Neuron (in vitro differentiated cells): ENCODE results near the gene TNNI2.

Source experiments
- H2AFZ ChIP-seq: one replicate; pipeline ENCODE4 v1.6.1; 2013; ENCODE audit warnings: low read depth, mild to moderate bottlenecking, inconsistent platforms, low read length, moderate library complexity
- H3K27me3 ChIP-seq: one replicate; pipeline ENCODE4 v1.6.1; 2013; ENCODE audit warnings: low read length; ENCODE audit not compliant: insufficient read depth
- H3K36me3 ChIP-seq: one replicate; pipeline ENCODE4 v1.6.1; 2013; ENCODE audit warnings: low read length; ENCODE audit not compliant: insufficient read depth
- H3K4me1 ChIP-seq: one replicate; pipeline ENCODE4 v1.6.1; 2013; ENCODE audit warnings: low read length; ENCODE audit not compliant: insufficient read depth
- H3K4me3 ChIP-seq: 2 replicates; pipeline ENCODE4 v1.5.1; 2013; ENCODE audit warnings: mild to moderate bottlenecking, low read length, moderate library complexity
- H3K9me3 ChIP-seq: one replicate; pipeline ENCODE4 v1.6.1; 2013; ENCODE audit warnings: low read length

The TNNI2 gene

DNA sequence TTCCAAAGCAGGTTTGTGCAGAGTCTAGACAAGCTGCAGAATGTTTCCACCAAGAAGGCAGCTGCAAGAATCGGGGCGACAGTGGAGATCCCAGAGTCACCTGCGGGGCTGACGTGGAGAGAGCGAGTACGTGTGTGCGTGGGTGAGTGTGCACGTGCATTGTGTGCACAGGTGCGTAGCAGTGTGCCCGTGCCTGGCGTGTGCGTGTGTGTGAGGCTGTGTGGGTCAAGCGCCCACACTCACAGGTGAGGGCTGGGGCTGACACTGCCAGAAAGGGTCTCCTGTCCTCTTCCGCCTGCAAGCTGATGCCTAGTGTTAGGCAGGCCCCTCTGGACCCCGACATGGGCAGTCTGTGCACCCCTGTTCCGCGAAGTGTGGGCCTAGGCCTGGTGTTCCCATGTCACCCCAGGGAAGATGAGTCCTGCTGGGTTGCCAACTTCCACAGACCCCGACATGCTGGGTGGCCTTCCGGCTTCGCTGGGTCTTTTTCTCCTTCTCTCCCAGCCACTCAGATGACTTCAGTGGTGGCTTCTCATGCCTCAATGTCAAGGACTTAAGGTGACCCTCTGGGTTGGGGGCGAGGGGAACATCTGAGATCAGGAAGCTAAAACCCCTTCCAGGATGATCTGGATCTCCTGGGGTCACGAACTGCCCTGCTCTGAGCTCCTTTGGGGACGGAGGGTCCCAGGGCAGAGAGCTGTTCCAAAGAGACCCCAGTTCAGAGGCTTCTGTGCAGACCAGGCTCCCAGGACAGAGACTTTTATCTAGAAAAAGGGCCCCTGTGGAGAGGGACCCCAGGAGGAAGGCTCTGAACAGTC lies 14.4 kb upstream of the TNNI2 start:
- no peak overlapping the region for H2AFZ ChIP-seq
- no peaks in the 10 kb centered on the region for H3K36me3 ChIP-seq
- no peaks in the 10 kb centered on the region for H3K9me3 ChIP-seq
- H3K4me1 ChIP-seq: no peaks in the 10 kb centered on the region
- H3K27me3 ChIP-seq: peaks cover 14% of the 10 kb centered on the region
- H3K4me3 ChIP-seq: no peak overlapping the region

DNA sequence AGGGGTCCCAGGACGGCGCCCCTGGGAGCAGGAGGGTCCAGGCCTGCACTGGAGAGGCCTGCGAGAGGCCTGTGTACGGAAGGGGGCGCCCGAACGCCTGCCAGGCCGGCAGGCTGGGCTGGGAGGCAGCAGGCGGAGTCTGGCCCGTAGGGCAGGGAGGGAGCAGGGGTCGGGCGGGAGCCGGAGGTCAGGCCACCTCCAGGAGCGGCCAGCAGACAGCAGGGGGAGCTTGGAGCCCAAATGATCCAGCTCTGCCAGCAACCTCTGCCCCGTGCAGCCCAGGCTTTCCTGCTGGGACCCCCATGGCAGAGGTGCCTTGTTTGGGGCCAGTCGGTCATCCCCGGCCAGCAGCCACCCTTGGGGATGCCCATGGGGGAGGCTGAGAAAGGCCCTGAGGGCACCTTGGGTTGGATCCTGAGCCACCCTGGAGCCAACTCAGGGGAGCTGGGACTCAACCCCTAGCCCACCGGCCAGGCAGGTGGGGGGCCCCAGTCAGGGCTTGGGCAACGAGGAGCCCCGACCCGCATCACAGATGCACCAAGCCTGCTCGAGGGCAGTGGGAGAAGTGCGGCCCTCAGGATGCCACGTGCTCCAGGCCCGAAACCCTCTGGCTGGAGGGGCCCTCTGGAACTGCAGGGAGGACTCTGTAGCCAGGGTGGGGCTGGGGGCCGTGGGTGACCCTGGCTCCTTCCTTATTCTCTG lies 13.6 kb upstream of the TNNI2 start:
- Histone ChIP-seq H3K27me3 (peaks cover 14% of the 10 kb centered on the region), H2AFZ (no peak overlapping the region), H3K4me1 (no peaks in the 10 kb centered on the region), H3K4me3 (no peak overlapping the region), H3K36me3 (no peaks in the 10 kb centered on the region), H3K9me3 (no peaks in the 10 kb centered on the region)

DNA sequence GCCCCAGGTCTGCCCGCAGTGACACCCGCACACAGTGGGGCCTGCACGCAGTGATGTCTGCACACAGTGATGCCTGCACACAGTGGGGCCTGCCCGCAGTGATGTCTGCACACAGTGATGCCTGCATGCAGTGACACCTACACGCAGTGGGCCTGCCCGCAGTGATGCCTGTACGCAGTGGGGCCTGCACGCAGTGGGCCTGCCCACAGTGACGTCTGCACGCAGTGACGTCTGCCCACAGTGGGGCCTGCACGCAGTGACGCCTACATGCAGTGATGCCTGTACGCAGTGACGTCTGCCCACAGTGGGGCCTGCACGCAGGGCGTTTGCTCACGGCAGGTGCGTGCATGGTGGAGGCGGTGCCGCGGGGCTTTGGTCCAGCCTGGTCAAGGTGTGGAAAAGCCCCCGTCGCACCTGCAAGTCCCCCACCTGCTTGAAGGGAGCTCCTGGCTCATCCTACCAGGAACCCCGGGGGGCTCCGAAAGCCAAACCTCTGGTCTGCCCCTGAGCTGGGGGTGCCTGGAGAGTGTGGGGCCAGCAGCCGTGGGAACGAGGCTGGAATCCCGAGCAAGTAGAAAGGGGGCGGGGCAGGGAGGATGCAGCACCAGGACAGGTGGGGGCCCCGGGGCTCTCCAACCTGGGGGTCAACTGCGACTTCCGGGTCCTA lies 12.9 kb upstream of the TNNI2 start:
- Histone ChIP-seq H3K4me1 (no peaks in the 10 kb centered on the region), H2AFZ (no peak overlapping the region), H3K4me3 (no peak overlapping the region), H3K9me3 (no peaks in the 10 kb centered on the region), H3K27me3 (peaks cover 19% of the 10 kb centered on the region), H3K36me3 (no peaks in the 10 kb centered on the region)

DNA sequence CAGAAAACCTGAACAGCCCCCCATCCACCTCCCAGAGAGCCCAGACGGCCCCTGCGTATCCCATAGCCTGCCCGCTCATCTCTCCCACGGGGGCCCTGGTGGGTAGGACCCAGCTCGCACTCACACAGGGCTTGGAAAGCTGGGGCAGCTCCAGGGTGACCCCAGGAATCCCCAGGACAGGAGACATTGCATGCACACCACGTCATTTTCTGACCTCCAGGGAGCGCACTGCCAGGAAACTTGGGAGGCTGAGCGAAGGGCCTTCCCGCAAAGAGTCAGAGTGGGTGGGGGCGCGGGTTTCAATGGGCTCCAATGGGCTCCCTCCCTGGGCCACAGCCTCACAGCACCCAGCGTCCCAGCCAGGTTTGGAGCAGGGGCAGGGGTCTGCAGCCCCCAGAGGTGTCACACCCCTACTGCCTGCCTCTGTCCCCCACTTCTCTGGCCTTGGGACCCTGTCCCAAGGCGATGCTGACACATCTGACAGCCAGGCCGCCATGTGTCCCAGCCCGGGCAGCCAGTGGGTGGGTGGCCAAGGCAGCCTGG lies 12.2 kb upstream of the TNNI2 start:
- peaks cover 23% of the 10 kb centered on the region for H3K27me3 ChIP-seq
- H3K36me3 ChIP-seq: no peaks in the 10 kb centered on the region
- H2AFZ ChIP-seq: no peak overlapping the region
- no peaks in the 10 kb centered on the region for H3K4me1 ChIP-seq
- no peaks in the 10 kb centered on the region for H3K9me3 ChIP-seq
- H3K4me3 ChIP-seq: no peak overlapping the region

DNA sequence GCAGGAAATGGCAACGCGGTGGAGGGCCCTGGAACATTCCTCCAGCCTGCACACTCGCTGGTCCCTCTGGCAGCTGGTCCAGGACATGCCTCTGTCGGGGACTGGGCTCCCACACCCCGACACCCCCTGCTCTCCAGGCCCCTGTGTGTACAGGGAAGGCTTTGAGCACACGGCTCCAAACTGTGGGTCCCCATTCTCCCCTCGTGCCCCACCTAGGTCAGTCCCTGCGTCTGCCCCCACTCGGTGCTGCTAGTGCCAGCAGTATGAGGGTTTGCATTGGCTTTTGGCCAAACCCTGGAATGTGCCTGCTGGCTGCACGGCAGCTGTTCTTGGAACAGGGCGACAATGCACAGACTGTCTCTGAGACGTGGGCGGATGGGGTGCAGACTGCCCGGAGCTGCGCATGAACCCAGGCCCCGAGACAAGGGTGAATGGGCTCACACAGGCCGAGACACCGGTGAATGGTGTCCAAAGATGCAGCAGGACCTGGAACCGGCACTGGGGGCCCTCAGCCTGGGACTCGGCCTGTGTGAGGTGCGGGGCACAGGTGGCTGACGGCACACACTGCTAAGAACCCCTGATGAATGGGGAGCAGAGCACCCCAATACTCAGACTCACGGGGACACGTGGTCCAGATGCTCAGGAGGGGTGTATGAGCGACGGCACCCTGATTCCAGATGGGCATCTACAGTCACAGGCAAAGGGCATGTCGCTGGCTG lies 11.5 kb upstream of the TNNI2 start:
- peaks cover 24% of the 10 kb centered on the region for H3K27me3 ChIP-seq
- H3K4me3 ChIP-seq: no peak overlapping the region
- H3K9me3 ChIP-seq: no peaks in the 10 kb centered on the region
- no peak overlapping the region for H2AFZ ChIP-seq
- H3K36me3 ChIP-seq: no peaks in the 10 kb centered on the region
- H3K4me1 ChIP-seq: no peaks in the 10 kb centered on the region

DNA sequence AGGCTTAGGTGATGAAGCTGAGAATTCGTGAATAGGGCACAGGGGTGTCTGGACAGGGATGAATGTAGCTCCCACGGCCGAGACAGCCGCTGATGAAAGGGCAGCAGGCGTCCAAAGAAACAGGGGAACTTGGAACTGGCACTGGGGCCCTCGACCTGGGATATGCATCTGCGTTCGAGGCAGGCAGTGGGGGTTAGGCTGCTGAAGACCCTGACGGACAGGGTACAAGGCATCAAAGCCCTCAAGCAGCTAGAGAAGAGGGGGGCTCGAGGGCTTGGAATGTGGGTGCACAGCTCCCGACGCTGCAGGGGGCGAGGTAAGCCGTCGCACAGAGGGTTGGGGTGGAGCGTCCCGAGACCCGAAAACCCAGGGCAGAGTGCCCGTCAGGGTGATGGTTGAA lies 10.8 kb upstream of the TNNI2 start:
- Histone ChIP-seq H3K9me3 (no peaks in the 10 kb centered on the region), H3K4me1 (no peaks in the 10 kb centered on the region), H2AFZ (no peak overlapping the region), H3K27me3 (peaks cover 28% of the 10 kb centered on the region), H3K36me3 (no peaks in the 10 kb centered on the region), H3K4me3 (no peak overlapping the region)

DNA sequence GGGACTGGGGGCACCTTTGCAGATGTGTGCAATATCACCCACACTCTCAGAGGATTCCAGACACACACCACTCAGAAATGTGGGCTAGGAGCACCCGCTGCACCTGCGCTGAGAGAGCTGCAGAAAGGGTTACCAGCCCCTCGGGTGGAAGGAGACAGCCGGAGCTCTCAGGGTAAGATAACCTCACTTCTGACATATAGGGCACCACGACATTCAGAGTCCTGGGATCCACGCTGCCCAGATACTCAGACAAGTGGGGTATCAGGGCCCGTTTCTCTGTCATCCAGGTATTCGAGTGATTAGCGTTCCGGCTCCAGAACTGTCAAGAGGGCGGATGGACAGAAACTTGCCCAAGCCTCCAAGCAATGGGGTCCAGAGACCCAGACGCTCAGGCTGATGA lies 10.2 kb upstream of the TNNI2 start:
- H3K4me3 ChIP-seq: no peak overlapping the region
- H3K36me3 ChIP-seq: no peaks in the 10 kb centered on the region
- H3K4me1 ChIP-seq: no peaks in the 10 kb centered on the region
- no peaks in the 10 kb centered on the region for H3K9me3 ChIP-seq
- H2AFZ ChIP-seq: no peak overlapping the region
- H3K27me3 ChIP-seq: peaks cover 34% of the 10 kb centered on the region

DNA sequence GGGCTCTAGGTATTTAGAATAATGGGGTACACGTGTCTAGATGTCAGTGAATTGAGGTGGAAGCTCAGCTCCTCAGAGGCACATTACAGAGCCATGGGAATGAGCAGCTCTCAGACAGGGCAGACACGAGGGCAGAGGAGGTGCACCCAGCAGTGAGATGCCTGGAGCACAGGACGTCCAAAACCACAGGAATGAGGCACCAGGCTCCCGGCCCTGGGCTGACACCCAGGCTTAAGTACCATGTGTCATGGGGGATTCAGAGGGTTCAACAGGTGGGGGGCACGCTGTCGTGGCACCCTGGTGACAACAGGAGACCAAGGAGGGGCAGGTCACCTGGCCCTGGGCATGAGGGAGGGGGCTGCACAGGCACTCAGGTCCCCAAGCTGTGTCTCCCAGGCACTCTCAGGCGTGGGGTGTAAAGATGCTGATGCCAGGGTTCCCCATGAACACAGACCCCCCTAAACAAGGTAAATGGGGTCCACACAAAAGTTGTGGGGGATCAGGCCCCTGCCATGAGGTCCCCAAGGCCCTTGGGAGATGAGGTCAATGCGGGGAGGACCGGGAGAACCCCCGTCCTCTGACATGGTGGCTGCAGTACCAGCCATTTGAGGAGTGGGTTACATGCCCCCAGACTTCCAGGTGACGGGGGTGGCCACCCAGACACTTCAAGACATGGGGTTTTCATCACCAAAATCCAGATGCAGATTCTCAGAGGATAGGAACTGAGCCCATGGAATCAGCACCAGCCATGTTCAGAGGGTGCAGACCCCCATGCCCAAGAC lies 9.6 kb upstream of the TNNI2 start:
- Histone ChIP-seq H3K4me1 (no peaks in the 10 kb centered on the region), H3K27me3 (peaks cover 40% of the 10 kb centered on the region), H3K4me3 (no peak overlapping the region), H3K36me3 (no peaks in the 10 kb centered on the region), H3K9me3 (no peaks in the 10 kb centered on the region), H2AFZ (no peak overlapping the region)

DNA sequence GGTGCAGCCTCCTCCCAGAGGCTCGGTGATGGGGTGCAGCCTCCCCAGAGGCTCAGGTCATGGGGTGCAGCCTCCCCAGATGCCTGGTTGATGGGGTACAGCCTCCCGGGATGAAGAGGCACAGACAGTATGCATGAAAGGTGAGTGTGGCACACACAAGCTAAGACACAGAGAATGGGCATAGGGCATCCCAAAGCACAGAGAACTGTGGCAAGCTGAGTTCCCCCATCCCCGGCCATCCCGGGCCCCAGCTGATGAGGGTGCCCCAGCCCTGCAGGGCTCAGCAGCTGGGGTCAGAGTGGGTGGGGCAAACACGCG lies 8.8 kb upstream of the TNNI2 start:
- Histone ChIP-seq H3K9me3 (no peaks in the 10 kb centered on the region), H3K27me3 (peaks cover 46% of the 10 kb centered on the region), H3K36me3 (no peaks in the 10 kb centered on the region), H3K4me3 (no peak overlapping the region), H2AFZ (no peak overlapping the region), H3K4me1 (no peaks in the 10 kb centered on the region)

DNA sequence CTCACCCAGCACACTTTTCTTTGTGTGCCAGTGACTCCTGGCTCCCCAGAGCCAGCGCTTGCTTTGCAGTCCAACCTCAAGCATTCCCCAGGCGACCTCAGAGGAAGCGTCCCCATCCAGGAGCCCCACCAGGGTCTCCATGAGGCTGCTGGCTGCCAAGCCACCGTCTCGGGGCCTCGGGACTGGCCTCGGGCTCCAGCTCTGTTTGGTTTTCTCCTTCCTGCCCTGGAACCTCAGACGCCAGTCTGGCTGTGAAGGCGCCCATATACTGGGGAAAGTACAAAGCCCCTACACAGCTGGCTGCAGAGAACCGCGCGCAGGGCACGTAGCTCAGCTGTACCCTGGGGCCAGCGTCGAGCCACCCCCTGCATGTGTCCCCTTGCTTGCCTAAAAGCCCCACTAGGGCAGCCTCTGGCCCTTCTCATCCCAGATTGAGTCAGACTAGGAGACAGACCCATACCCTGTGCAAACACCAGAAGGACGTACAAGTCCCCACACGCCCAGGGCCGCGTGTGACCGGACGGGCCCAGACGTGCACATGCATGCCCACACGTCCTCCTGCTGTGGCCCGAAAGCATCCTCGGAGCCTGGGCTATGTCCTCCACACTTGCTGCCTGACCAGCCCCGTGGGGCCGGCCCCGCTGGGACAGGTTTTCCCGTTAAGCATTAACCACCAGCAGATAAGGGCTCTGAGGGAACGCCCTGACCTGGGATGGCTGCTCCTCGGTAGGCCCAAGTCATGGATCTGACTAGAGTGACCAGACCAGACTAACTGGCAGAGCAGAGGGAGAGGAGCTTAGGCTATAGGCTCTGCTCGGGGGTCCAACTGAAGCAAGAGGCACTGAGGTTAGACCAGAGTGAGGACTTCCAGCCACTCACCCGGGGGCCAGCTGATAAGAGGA lies 8.2 kb upstream of the TNNI2 start:
- H3K36me3 ChIP-seq: no peaks in the 10 kb centered on the region
- no peaks in the 10 kb centered on the region for H3K4me1 ChIP-seq
- H3K9me3 ChIP-seq: no peaks in the 10 kb centered on the region
- H3K4me3 ChIP-seq: no peak overlapping the region
- no peak overlapping the region for H2AFZ ChIP-seq
- H3K27me3 ChIP-seq: peaks cover 52% of the 10 kb centered on the region

DNA sequence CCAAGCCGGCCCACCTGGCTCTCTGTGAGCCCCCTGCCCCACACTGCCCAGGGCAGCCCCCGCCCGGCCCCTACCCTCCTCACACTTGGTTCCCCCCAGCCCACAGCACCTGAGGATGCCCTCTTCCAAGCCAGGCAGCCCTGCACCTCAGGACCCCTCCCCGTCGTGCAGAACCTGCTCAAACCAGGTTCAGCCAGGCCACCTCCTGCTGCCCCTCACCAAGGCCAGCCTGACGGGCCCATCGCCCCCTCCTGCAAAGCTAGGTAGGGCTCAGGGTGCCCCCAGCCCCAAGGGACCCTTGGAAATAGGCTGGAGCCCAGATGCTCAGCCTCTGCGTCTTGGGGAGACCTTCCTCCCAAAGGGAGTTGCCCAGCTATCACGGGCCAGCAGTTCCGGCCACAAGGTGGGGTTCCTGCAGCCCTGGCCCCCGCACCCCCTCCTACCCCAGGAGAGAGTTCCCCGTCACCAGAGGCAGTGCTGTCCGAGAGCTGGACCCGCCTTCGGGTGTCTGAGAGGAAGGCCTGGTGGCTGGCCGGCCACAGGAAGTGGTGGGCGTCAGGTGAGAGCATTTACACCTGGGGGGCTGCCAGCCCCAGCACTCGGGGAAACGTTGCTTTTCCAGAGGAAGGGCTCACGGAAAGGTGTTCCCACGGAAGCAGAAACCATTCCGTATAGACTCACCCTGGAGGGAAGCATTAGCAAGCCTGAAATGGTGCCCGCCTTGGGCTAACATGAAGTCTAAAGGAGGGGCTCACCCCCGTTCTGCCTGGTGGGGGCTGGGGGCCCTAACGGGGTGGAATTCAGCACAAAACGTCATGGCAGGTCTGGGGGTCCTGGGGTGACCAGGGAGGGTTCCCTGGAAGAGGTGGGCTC lies 7.2 kb upstream of the TNNI2 start:
- no peaks in the 10 kb centered on the region for H3K9me3 ChIP-seq
- no peak overlapping the region for H3K4me3 ChIP-seq
- no peak overlapping the region for H2AFZ ChIP-seq
- no peaks in the 10 kb centered on the region for H3K36me3 ChIP-seq
- no peaks in the 10 kb centered on the region for H3K4me1 ChIP-seq
- peaks cover 61% of the 10 kb centered on the region for H3K27me3 ChIP-seq
